PFSK-1 (cell line): ENCODE measurements around the gene KRT26.

ENCODE experiments used
- POLR2AphosphoS5 ChIP-seq: IDR thresholded peaks from 2 replicates; pipeline ENCODE4 v1.6.1; 2012; ENCODE audit warnings: low read depth, mild to moderate bottlenecking, control low read depth, low read length, moderate library complexity
- REST ChIP-seq, 2 experiments: IDR thresholded peaks; 2 replicates each; pipeline versions ENCODE4 v1.6.1 to v1.8.0; 2011 to 2012; ENCODE audit warnings: low read depth in 2 of 2, low read length in 2 of 2, control low read depth in 1 of 2, inconsistent platforms in 1 of 2, mild to moderate bottlenecking in 1 of 2, moderate library complexity in 1 of 2; ENCODE audit not compliant: insufficient read depth in 1 of 2
- SIN3A ChIP-seq: IDR thresholded peaks from 2 replicates; pipeline ENCODE4 v1.6.1; 2012; ENCODE audit warnings: mild to moderate bottlenecking, low read length, moderate library complexity, borderline replicate concordance; ENCODE audit not compliant: insufficient read depth
- TAF1 ChIP-seq: IDR thresholded peaks from 2 replicates; pipeline ENCODE4 v1.6.1; 2012; ENCODE audit warnings: low read length, control low read depth, borderline replicate concordance; ENCODE audit not compliant: insufficient read depth

GRCh38 chr17:40735016-40735415, 37.0 kb downstream of the KRT26 start:
- TF ChIP-seq TAF1 (no peak), REST (IDR thresholded peaks at IDR 0.05; ENCODE audit: insufficient read depth in 1 of 2, low read depth in 2 of 2, low read length in 2 of 2) (no peak), POLR2AphosphoS5 (no peak), SIN3A (no peak)
